ENCODE data around the gene ZNF536. TPM values are rescaled to one million over a fixed set of nuclear protein-coding genes. Genes with fewer than 3 reads are reported as not detected.

Gene ZNF536
- polyA plus RNA-seq, 1 donor (not counting 4 experiments of a cell fraction or from before 2014, with no cell fraction given): not detected

DNA sequence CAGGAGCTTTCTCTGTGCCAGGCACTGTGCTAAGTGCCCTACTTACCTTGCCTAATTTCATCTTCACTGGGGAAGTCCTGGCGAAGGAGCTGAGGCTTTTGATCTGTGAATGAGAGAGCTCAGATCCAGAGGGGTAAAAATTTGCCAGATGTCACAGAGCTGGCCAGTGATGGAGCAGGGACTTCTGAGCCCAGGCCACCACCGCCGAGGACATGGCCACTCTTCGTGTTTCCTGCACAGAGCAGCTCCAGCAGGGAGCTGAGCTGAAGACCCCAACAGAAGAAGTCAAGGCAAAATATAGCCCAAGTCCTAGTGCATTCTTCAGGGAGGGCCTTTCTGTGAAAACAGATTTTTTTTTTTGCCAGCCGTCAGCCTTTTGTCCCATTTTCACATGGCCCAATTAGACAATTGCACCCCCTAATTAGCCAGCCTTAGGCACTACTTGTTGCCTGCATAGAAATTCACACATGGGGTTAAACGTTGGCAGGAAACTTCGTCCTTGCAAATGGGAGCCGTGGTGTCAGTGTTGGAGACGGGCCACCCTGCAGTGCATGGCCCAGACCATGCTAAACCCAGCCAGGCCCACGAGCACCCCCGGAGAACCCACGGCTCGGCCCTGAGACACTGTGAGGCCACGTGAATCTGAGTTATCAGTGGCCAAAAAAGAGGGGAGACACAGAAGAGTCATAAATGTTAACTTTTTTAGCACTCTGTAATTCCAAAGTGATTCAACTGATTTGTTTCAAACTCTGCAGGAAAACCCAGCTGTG, 7.8 kb downstream of the ZNF536 start:
- Histone ChIP-seq H3K4me2 (ENCODE audit: control insufficient read depth, extremely low read depth, insufficient read depth, low read depth, low read length) (no peak overlapping the region), H3K79me2 (ENCODE audit: control insufficient read depth, insufficient read depth, low read length) (no peaks in the 10 kb centered on the region), H3K36me3 (ENCODE audit: control insufficient read depth in 2 of 2, extremely low read depth in 1 of 2, insufficient read depth in 2 of 2, low read length in 2 of 2) (no peaks in the 10 kb centered on the region), H3K9ac (ENCODE audit: control insufficient read depth, extremely low read depth, insufficient read depth, low read length) (no peak overlapping the region), H3K4me3 (ENCODE audit: control insufficient read depth in 2 of 3, extremely low read depth in 1 of 3, insufficient read depth in 2 of 3, low read depth in 1 of 3, low read length in 3 of 3) (no peak overlapping the region), H4K20me1 (ENCODE audit: control insufficient read depth, extremely low read depth, insufficient read depth, low read length) (no peaks in the 10 kb centered on the region), H3K27ac (ENCODE audit: control insufficient read depth, insufficient read depth, low read length) (no peak overlapping the region), H2AFZ (ENCODE audit: control insufficient read depth, low read length) (no peak overlapping the region), H3K27me3 (ENCODE audit: control insufficient read depth, extremely low read depth, insufficient read depth, low read length) (peaks cover 11% of the 10 kb centered on the region), H3K4me1 (ENCODE audit: control insufficient read depth, extremely low read depth, insufficient read depth, low read length) (no peaks in the 10 kb centered on the region), H3K9me3 (ENCODE audit: control insufficient read depth, low read depth, low read length) (peaks cover 7% of the 10 kb centered on the region), H3K9me1 (ENCODE audit: control insufficient read depth, extremely low read depth, insufficient read depth, low read length) (no peaks in the 10 kb centered on the region)
- DNase-seq (ENCODE audit: low read depth, low spot score): no peak
- no peak for FAIRE-seq
- dilution Hi-C loops (cut with MboI; ENCODE audit: extremely low pct_ligation_motif_present, low sequenced_read_pairs): no loop called here
- TF ChIP-seq CTCF (optimal IDR thresholded peaks at IDR 0.05 in 1 of 3, IDR thresholded peaks at IDR 0.05 in 1 of 3, conservative IDR thresholded peaks at IDR 0.05 in 1 of 3; ENCODE audit: extremely low read depth in 1 of 3, insufficient read depth in 2 of 3, low read length in 3 of 3): no peak
- TF ChIP-seq EZH2 (IDR thresholded peaks at IDR 0.05; ENCODE audit: low read length): no peak

- FAIRE-seq (no peak), DNase-seq (ENCODE audit: low read depth, low spot score) (no peak)
- Histone ChIP-seq H3K79me2 (ENCODE audit: control insufficient read depth, insufficient read depth, low read length) (no peaks in the 10 kb centered on the region), H3K27me3 (ENCODE audit: control insufficient read depth, extremely low read depth, insufficient read depth, low read length) (no peaks in the 10 kb centered on the region), H4K20me1 (ENCODE audit: control insufficient read depth, extremely low read depth, insufficient read depth, low read length) (no peaks in the 10 kb centered on the region), H3K4me3 (ENCODE audit: control insufficient read depth in 2 of 3, extremely low read depth in 1 of 3, insufficient read depth in 2 of 3, low read depth in 1 of 3, low read length in 3 of 3) (no peak overlapping the region), H3K4me1 (ENCODE audit: control insufficient read depth, extremely low read depth, insufficient read depth, low read length) (no peaks in the 10 kb centered on the region), H3K9me1 (ENCODE audit: control insufficient read depth, extremely low read depth, insufficient read depth, low read length) (no peaks in the 10 kb centered on the region), H3K9me3 (ENCODE audit: control insufficient read depth, low read depth, low read length) (peaks cover 4% of the 10 kb centered on the region), H3K27ac (ENCODE audit: control insufficient read depth, insufficient read depth, low read length) (no peak overlapping the region), H3K4me2 (ENCODE audit: control insufficient read depth, extremely low read depth, insufficient read depth, low read depth, low read length) (no peak overlapping the region), H3K36me3 (ENCODE audit: control insufficient read depth in 2 of 2, extremely low read depth in 1 of 2, insufficient read depth in 2 of 2, low read length in 2 of 2) (no peaks in the 10 kb centered on the region), H3K9ac (ENCODE audit: control insufficient read depth, extremely low read depth, insufficient read depth, low read length) (no peak overlapping the region), H2AFZ (ENCODE audit: control insufficient read depth, low read length) (no peak overlapping the region)
- dilution Hi-C loops (cut with MboI; ENCODE audit: extremely low pct_ligation_motif_present, low sequenced_read_pairs): no loop called here
- TF ChIP-seq CTCF (optimal IDR thresholded peaks at IDR 0.05 in 1 of 3, IDR thresholded peaks at IDR 0.05 in 1 of 3, conservative IDR thresholded peaks at IDR 0.05 in 1 of 3; ENCODE audit: extremely low read depth in 1 of 3, insufficient read depth in 2 of 3, low read length in 3 of 3) (no peak), EZH2 (IDR thresholded peaks at IDR 0.05; ENCODE audit: low read length) (no peak)
Measured at GRCh38 chr19:30381366-30381765, 9.2 kb downstream of the ZNF536 start.

Data from keratinocyte (primary cell).